ENCODE measurements around the gene TNFSF13B. TPM values are rescaled to one million over a fixed set of nuclear protein-coding genes. Genes with fewer than 3 reads are reported as not detected.

TNFSF13B gene
- total and polyA plus RNA-seq, 2 donors (not counting 1 experiment from before 2014, with no cell fraction given): 2.0 to 4.7 TPM

- no peak for ATAC-seq (ENCODE audit: low read depth)
- H4K20me1 ChIP-seq (ENCODE audit: control insufficient read depth, insufficient read depth, low read length, poor library complexity, severe bottlenecking): no peaks in the 10 kb centered on the region
- no peak for DNase-seq
- H3K9ac ChIP-seq (ENCODE audit: low read length): no peak overlapping the region
- H3K36me3 ChIP-seq (replicated peaks in 1 of 2; ENCODE audit: control extremely low read depth in 1 of 2, control insufficient read depth in 1 of 2, extremely low read depth in 1 of 2, insufficient read depth in 2 of 2, low read length in 1 of 2): no peaks in the 10 kb centered on the region
- ChIA-PET CTCF (no interaction called here), POLR2A (no interaction called here)
- no peaks in the 10 kb centered on the region for H3K27me3 Mint-ChIP-seq
- no peaks in the 10 kb centered on the region for H3K4me1 ChIP-seq (ENCODE audit: control insufficient read depth in 2 of 2, insufficient read depth in 2 of 2, low read length in 2 of 2)
- no peak overlapping the region for H3K4me2 ChIP-seq (replicated peaks; ENCODE audit: low read depth, low read length, poor library complexity, severe bottlenecking)
- TF ChIP-seq, protein P1, sequence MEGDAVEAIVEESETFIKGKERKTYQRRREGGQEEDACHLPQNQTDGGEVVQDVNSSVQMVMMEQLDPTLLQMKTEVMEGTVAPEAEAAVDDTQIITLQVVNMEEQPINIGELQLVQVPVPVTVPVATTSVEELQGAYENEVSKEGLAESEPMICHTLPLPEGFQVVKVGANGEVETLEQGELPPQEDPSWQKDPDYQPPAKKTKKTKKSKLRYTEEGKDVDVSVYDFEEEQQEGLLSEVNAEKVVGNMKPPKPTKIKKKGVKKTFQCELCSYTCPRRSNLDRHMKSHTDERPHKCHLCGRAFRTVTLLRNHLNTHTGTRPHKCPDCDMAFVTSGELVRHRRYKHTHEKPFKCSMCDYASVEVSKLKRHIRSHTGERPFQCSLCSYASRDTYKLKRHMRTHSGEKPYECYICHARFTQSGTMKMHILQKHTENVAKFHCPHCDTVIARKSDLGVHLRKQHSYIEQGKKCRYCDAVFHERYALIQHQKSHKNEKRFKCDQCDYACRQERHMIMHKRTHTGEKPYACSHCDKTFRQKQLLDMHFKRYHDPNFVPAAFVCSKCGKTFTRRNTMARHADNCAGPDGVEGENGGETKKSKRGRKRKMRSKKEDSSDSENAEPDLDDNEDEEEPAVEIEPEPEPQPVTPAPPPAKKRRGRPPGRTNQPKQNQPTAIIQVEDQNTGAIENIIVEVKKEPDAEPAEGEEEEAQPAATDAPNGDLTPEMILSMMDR (IDR thresholded peaks at IDR 0.05): no peak
- TF ChIP-seq EZH2 (IDR thresholded peaks at IDR 0.05; ENCODE audit: borderline replicate concordance, insufficient read depth, low read depth, low read length, poor library complexity, severe bottlenecking): no peak
- intact Hi-C loops (cut with micrococcal nuclease): no loop called here
- no peak overlapping the region for H3K4me3 ChIP-seq (ENCODE audit: control extremely low read depth in 1 of 5, extremely low read depth in 1 of 5, insufficient read depth in 1 of 5, low read depth in 2 of 5, low read length in 4 of 5)
- H3K4me3 Mint-ChIP-seq: no peak overlapping the region
- no peaks in the 10 kb centered on the region for H3K4me1 Mint-ChIP-seq
- peaks cover 8% of the 10 kb centered on the region for H3K9me3 Mint-ChIP-seq (ENCODE audit: insufficient read depth)
- WGBS (ENCODE audit: insufficient coverage): 100% methylated on average over 3 of the region's 4 CpGs
- no peaks in the 10 kb centered on the region for H3K79me2 ChIP-seq (ENCODE audit: control insufficient read depth, insufficient read depth, low read length)
- no peak overlapping the region for H2AFZ ChIP-seq (ENCODE audit: insufficient read depth, low read depth, low read length, poor library complexity, severe bottlenecking)
- no peaks in the 10 kb centered on the region for H3K27me3 ChIP-seq (replicated peaks in 1 of 4; ENCODE audit: control extremely low read depth in 1 of 4, control insufficient read depth in 3 of 4, insufficient read depth in 4 of 4, low read length in 3 of 4)
- no peak overlapping the region for H3K27ac Mint-ChIP-seq
- H3K9me3 ChIP-seq (ENCODE audit: control extremely low read depth in 1 of 3, control insufficient read depth in 2 of 3, insufficient read depth in 1 of 3, low read length in 2 of 3): peaks cover 0 to 12% (median 9%) of the 10 kb centered on the region in 3 donors
- no peak overlapping the region for H3K27ac ChIP-seq (ENCODE audit: low read length in 2 of 2)
Measured at GRCh38 chr13:108249150-108249549, 20.4 kb upstream of the TNFSF13B start.

GRCh38 chr13:108257248-108257647, 12.3 kb upstream of the TNFSF13B start:
- no peaks in the 10 kb centered on the region for H3K4me1 Mint-ChIP-seq
- intact Hi-C loops (cut with micrococcal nuclease): no loop called here
- ChIA-PET POLR2A (no interaction called here), CTCF (no interaction called here)
- H3K9me3 ChIP-seq (ENCODE audit: control extremely low read depth in 1 of 3, control insufficient read depth in 2 of 3, insufficient read depth in 1 of 3, low read length in 2 of 3): no peaks in the 10 kb centered on the region
- no peak overlapping the region for H3K9ac ChIP-seq (ENCODE audit: low read length)
- H3K79me2 ChIP-seq (ENCODE audit: control insufficient read depth, insufficient read depth, low read length): no peaks in the 10 kb centered on the region
- DNase-seq (no peak), ATAC-seq (ENCODE audit: low read depth) (no peak)
- H3K9me3 Mint-ChIP-seq (ENCODE audit: insufficient read depth): no peaks in the 10 kb centered on the region
- H2AFZ ChIP-seq (ENCODE audit: insufficient read depth, low read depth, low read length, poor library complexity, severe bottlenecking): no peak overlapping the region
- no peak overlapping the region for H3K4me3 ChIP-seq (ENCODE audit: control extremely low read depth in 1 of 5, extremely low read depth in 1 of 5, insufficient read depth in 1 of 5, low read depth in 2 of 5, low read length in 4 of 5)
- no peaks in the 10 kb centered on the region for H3K27me3 Mint-ChIP-seq
- no peaks in the 10 kb centered on the region for H3K27me3 ChIP-seq (replicated peaks in 1 of 4; ENCODE audit: control extremely low read depth in 1 of 4, control insufficient read depth in 3 of 4, insufficient read depth in 4 of 4, low read length in 3 of 4)
- peaks cover 0 to 2% of the 10 kb centered on the region in 2 experiments for H3K36me3 ChIP-seq (replicated peaks in 1 of 2; ENCODE audit: control extremely low read depth in 1 of 2, control insufficient read depth in 1 of 2, extremely low read depth in 1 of 2, insufficient read depth in 2 of 2, low read length in 1 of 2)
- no peak overlapping the region for H3K4me2 ChIP-seq (replicated peaks; ENCODE audit: low read depth, low read length, poor library complexity, severe bottlenecking)
- TF ChIP-seq, protein P1 (IDR thresholded peaks at IDR 0.05): no peak
- no CpG with 5 or more reads among the region's 2 CpGs for WGBS (ENCODE audit: insufficient coverage)
- H3K27ac ChIP-seq (ENCODE audit: low read length in 2 of 2): no peak overlapping the region
- no peaks in the 10 kb centered on the region for H4K20me1 ChIP-seq (ENCODE audit: control insufficient read depth, insufficient read depth, low read length, poor library complexity, severe bottlenecking)
- no peak overlapping the region for H3K27ac Mint-ChIP-seq
- no peaks in the 10 kb centered on the region for H3K4me1 ChIP-seq (ENCODE audit: control insufficient read depth in 2 of 2, insufficient read depth in 2 of 2, low read length in 2 of 2)
- no peak overlapping the region for H3K4me3 Mint-ChIP-seq
